HG02798 (cell line): Measurements from ENCODE around the gene PRICKLE4.
"Not testable (repeated sequence)": the region's sequence is repeated elsewhere in the genome, so short reads cannot be mapped to it uniquely, and the experiment has no call there.

ENCODE experiments used
- ATAC-seq: cut with Tn5 transposase; IDR thresholded peaks from one replicate; pipeline ENCODE4 v1.9.1; 2021; ENCODE audit warnings: mild to moderate bottlenecking; ENCODE audit not compliant: unreplicated experiment, poor library complexity

The PRICKLE4 gene

GRCh38 chr6:41744236-41744787, 36.3 kb upstream of the PRICKLE4 start:
- ATAC-seq: no peak

GRCh38 chr6:41746107-41746506, 34.5 kb upstream of the PRICKLE4 start:
- no peak for ATAC-seq

GRCh38 chr6:41747256-41748101, 33.1 kb upstream of the PRICKLE4 start, which contains the start of gene PGC:
PGC (minus strand) TSS chr6:41747397; CDS start chr6:41747334, 63 bp downstream.
- ATAC-seq: no peak

GRCh38 chr6:41748102-41748477, 32.5 kb upstream of the PRICKLE4 start:
- no peak for ATAC-seq

- no peak for ATAC-seq
These were observed 32.0 kb upstream of the PRICKLE4 start for GRCh38 chr6:41748542-41748941.

- no peak for ATAC-seq
These were observed 30.2 kb upstream of the PRICKLE4 start for GRCh38 chr6:41750374-41750773.

GRCh38 chr6:41755895-41756294, 24.7 kb upstream of the PRICKLE4 start:
- ATAC-seq: no peak

GRCh38 chr6:41756354-41756753, 24.2 kb upstream of the PRICKLE4 start:
- no peak for ATAC-seq

GRCh38 chr6:41757271-41757670, 23.3 kb upstream of the PRICKLE4 start:
- ATAC-seq: no peak

GRCh38 chr6:41757931-41758640, 22.5 kb upstream of the PRICKLE4 start:
- no peak for ATAC-seq

- no peak for ATAC-seq
These were observed 21.9 kb upstream of the PRICKLE4 start for GRCh38 chr6:41758641-41759035.

- ATAC-seq: no peak
These were observed 21.3 kb upstream of the PRICKLE4 start for GRCh38 chr6:41759106-41759904.

- no peak for ATAC-seq
These were observed 20.5 kb upstream of the PRICKLE4 start for GRCh38 chr6:41759905-41760579.

- ATAC-seq: no peak
These were observed 17.1 kb upstream of the PRICKLE4 start for GRCh38 chr6:41763470-41763869.

GRCh38 chr6:41766043-41766664, 14.4 kb upstream of the PRICKLE4 start:
- not testable (repeated sequence) for ATAC-seq

- no peak for ATAC-seq
These were observed 13.3 kb upstream of the PRICKLE4 start for GRCh38 chr6:41767112-41767833.

- no peak for ATAC-seq
These were observed 11.9 kb upstream of the PRICKLE4 start for GRCh38 chr6:41768545-41769308.

GRCh38 chr6:41769376-41769775, 11.2 kb upstream of the PRICKLE4 start:
- no peak for ATAC-seq
